CD4-positive, CD25-positive, alpha-beta regulatory T cell (primary cell): ENCODE measurements around the gene DYSF. TPM values are rescaled to one million over a fixed set of nuclear protein-coding genes. Genes with fewer than 3 reads are reported as not detected.

Source experiments
- ATAC-seq, 2 donors: fragments of 150-1000 bp; cut with Tn5 transposase; one replicate each; pipeline ENCODE4 v1.10.0; 2021; ENCODE audit warnings: low read depth in 2 of 2, moderate number of reproducible peaks in 2 of 2, moderate library complexity in 1 of 2
- DNase-seq, 3 donors: peaks; one replicate each; pipeline versions ENCODE4 v3.0.0 to v3.0.0-alpha.2; 2012 to 2022; ENCODE audit warnings: mixed read lengths in 1 of 3
- H3K27ac ChIP-seq: one replicate; pipeline ENCODE4 v1.7.0; 2013; ENCODE audit warnings: mild to moderate bottlenecking, low read length; ENCODE audit not compliant: insufficient read depth, poor library complexity, severe bottlenecking
- H3K27me3 ChIP-seq: one replicate; pipeline ENCODE4 v1.7.0; 2013; ENCODE audit warnings: low read length; ENCODE audit not compliant: control insufficient read depth, insufficient read depth
- H3K36me3 ChIP-seq: one replicate; pipeline ENCODE4 v1.7.0; 2013; ENCODE audit warnings: mild to moderate bottlenecking, low read length, moderate library complexity; ENCODE audit not compliant: control insufficient read depth, insufficient read depth
- H3K4me1 ChIP-seq: 2 replicates; pipeline ENCODE4 v1.7.0; 2013; ENCODE audit warnings: mild to moderate bottlenecking, low read length; ENCODE audit not compliant: insufficient read depth, control insufficient read depth, poor library complexity, severe bottlenecking
- H3K4me3 ChIP-seq: one replicate; pipeline ENCODE4 v1.7.0; 2013; ENCODE audit warnings: low read depth, mild to moderate bottlenecking, low read length, moderate library complexity
- H3K9me3 ChIP-seq, 2 experiments: 1 replicate in 1 of 2; 2 replicates in 1 of 2; pipeline ENCODE4 v1.7.0; 2013; ENCODE audit warnings: low read length in 2 of 2, mild to moderate bottlenecking in 1 of 2, moderate library complexity in 1 of 2; ENCODE audit not compliant: control insufficient read depth in 2 of 2
- H3K27ac Mint-ChIP-seq, 3 donors: one replicate each; pipeline ENCODE4 v1.8.0; 2020 to 2022; ENCODE audit warnings: mild to moderate bottlenecking in 3 of 3, mixed read lengths in 3 of 3, moderate library complexity in 2 of 3
- H3K27me3 Mint-ChIP-seq: one replicate; pipeline ENCODE4 v1.8.0; 2022; ENCODE audit warnings: mild to moderate bottlenecking, mixed read lengths
- H3K36me3 Mint-ChIP-seq: one replicate; pipeline ENCODE4 v1.8.0; 2020; ENCODE audit warnings: mixed read lengths
- H3K4me1 Mint-ChIP-seq, 4 donors: one replicate each; pipeline ENCODE4 v1.8.0; 2020 to 2022; ENCODE audit warnings: mixed read lengths in 4 of 4, mild to moderate bottlenecking in 1 of 4
- H3K4me3 Mint-ChIP-seq, 4 donors: one replicate each; pipeline ENCODE4 v1.8.0; 2020 to 2022; ENCODE audit warnings: mild to moderate bottlenecking in 4 of 4, mixed read lengths in 4 of 4, moderate library complexity in 3 of 4
- H3K9me3 Mint-ChIP-seq, 7 donors: one replicate each; pipeline ENCODE4 v1.8.0; 2020 to 2022; ENCODE audit warnings: mixed read lengths in 7 of 7, mild to moderate bottlenecking in 3 of 7, moderate library complexity in 2 of 7
- polyA plus RNA-seq, 4 donors: library from polyadenylated mRNA; unstranded; fragments of 300-500 nt; fragmentation: Illumina TruSeq; gene quantifications; one replicate each; pipeline ENCODE4 v1.2.3, GENCODE V29; 2021
- total RNA-seq: library from RNA; stranded (reverse); gene quantifications from one replicate; pipeline ENCODE4 v1.2.3, GENCODE V29; 2022

DYSF gene
- total and polyA plus RNA-seq, 5 donors from 2014 or later: 0.10 to 0.13 TPM; not detected in 3

- no peaks in the 10 kb centered on the region for H3K4me1 Mint-ChIP-seq
- H3K4me3 ChIP-seq: no peak overlapping the region
- no peak for ATAC-seq
- H3K4me3 Mint-ChIP-seq: no peak overlapping the region
- no peaks in the 10 kb centered on the region for H3K36me3 ChIP-seq
- H3K36me3 Mint-ChIP-seq: no peaks in the 10 kb centered on the region
- H3K27me3 Mint-ChIP-seq: no peaks in the 10 kb centered on the region
- H3K27me3 ChIP-seq: no peaks in the 10 kb centered on the region
- peaks cover 0 to 5% (median 0%) of the 10 kb centered on the region in 7 donors for H3K9me3 Mint-ChIP-seq
- no peaks in the 10 kb centered on the region for H3K4me1 ChIP-seq
- DNase-seq: no peak
- H3K9me3 ChIP-seq: no peaks in the 10 kb centered on the region
- H3K27ac ChIP-seq: no peak overlapping the region
- H3K27ac Mint-ChIP-seq: no peak overlapping the region
These were observed 212.7 kb downstream of the DYSF start for GRCh38 chr2:71666094-71666474.

GRCh38 chr2:71667256-71668182 is 214.2 kb downstream of the DYSF start:
- H3K9me3 Mint-ChIP-seq: peaks cover 0 to 5% (median 0%) of the 10 kb centered on the region in 7 donors
- no peaks in the 10 kb centered on the region for H3K27me3 Mint-ChIP-seq
- no peak overlapping the region for H3K27ac ChIP-seq
- no peaks in the 10 kb centered on the region for H3K4me1 ChIP-seq
- no peaks in the 10 kb centered on the region for H3K4me1 Mint-ChIP-seq
- no peak for DNase-seq
- no peak overlapping the region for H3K4me3 Mint-ChIP-seq
- no peaks in the 10 kb centered on the region for H3K36me3 ChIP-seq
- H3K9me3 ChIP-seq: no peaks in the 10 kb centered on the region
- H3K4me3 ChIP-seq: no peak overlapping the region
- no peaks in the 10 kb centered on the region for H3K36me3 Mint-ChIP-seq
- no peak for ATAC-seq
- no peak overlapping the region for H3K27ac Mint-ChIP-seq
- H3K27me3 ChIP-seq: no peaks in the 10 kb centered on the region

DNA sequence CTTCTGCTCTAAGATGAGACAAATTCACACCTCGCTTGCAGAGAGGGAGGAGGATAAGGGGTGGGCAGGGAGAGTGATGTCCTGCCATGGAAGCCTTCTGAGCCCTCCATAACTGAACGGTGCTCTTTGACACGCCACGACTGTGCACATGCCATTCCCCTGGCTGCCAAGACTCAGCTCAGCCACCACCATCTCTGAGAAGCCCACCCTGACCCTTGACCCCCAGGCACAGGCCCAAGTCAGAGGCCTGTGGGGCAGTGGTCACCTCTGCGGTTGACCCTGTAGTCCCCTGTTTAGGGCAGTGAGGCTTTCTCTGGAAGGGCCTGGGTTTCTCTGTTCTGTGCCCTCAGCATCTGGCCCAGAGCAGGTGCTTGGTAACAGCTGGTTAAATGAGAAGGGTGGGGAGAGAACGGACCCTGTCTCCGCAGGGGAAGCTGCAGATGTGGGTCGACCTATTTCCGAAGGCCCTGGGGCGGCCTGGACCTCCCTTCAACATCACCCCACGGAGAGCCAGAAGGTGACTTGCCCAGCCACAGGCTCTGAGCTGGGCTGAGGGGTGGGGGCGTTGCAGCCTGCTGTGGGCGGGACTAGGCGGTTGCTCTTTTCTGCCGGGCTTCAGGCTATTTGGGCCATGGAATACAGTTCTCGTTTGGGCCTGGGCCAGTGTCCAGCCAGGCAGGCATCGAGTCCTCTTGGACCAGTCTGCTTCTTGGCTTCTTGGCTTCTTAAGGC is 215.1 kb downstream of the DYSF start:
- no peaks in the 10 kb centered on the region for H3K4me1 Mint-ChIP-seq
- H3K4me3 ChIP-seq: no peak overlapping the region
- H3K36me3 ChIP-seq: no peaks in the 10 kb centered on the region
- no peaks in the 10 kb centered on the region for H3K27me3 Mint-ChIP-seq
- DNase-seq (no peak), ATAC-seq (no peak)
- H3K4me3 Mint-ChIP-seq: no peak overlapping the region
- H3K9me3 Mint-ChIP-seq: peaks cover 0 to 5% (median 0%) of the 10 kb centered on the region in 7 donors
- H3K4me1 ChIP-seq: no peaks in the 10 kb centered on the region
- no peak overlapping the region for H3K27ac Mint-ChIP-seq
- no peak overlapping the region for H3K27ac ChIP-seq
- no peaks in the 10 kb centered on the region for H3K36me3 Mint-ChIP-seq
- H3K27me3 ChIP-seq: no peaks in the 10 kb centered on the region
- H3K9me3 ChIP-seq: no peaks in the 10 kb centered on the region

DNA sequence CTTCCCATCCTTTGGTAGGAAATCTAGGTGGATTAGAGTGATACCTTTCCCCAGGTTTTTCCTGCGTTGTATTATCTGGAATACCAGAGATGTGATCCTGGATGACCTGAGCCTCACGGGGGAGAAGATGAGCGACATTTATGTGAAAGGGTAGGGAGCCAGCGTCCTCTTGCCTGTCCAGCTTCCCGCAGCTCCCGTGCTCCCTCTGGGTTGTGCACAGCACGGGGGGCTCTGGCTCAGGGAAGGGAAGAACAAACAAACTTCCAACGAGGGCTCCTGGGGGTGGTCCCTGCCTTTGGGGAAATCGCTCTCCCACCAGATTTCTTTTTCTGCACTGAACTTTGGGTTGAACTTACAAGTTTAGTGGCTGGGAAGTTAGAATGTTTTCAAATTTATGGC is 215.7 kb downstream of the DYSF start:
- no peaks in the 10 kb centered on the region for H3K4me1 Mint-ChIP-seq
- no peak for DNase-seq
- Histone ChIP-seq H3K36me3 (no peaks in the 10 kb centered on the region), H3K27ac (no peak overlapping the region), H3K4me1 (no peaks in the 10 kb centered on the region), H3K27me3 (no peaks in the 10 kb centered on the region), H3K9me3 (no peaks in the 10 kb centered on the region), H3K4me3 (no peak overlapping the region)
- no peak overlapping the region for H3K27ac Mint-ChIP-seq
- ATAC-seq: no peak
- H3K4me3 Mint-ChIP-seq: no peak overlapping the region
- peaks cover 0 to 5% (median 0%) of the 10 kb centered on the region in 7 donors for H3K9me3 Mint-ChIP-seq
- H3K36me3 Mint-ChIP-seq: no peaks in the 10 kb centered on the region
- no peaks in the 10 kb centered on the region for H3K27me3 Mint-ChIP-seq

GRCh38 chr2:71669628-71670429 is 216.5 kb downstream of the DYSF start:
- no peaks in the 10 kb centered on the region for H3K36me3 ChIP-seq
- no peaks in the 10 kb centered on the region for H3K4me1 ChIP-seq
- Mint-ChIP-seq H3K4me3 (no peak overlapping the region), H3K4me1 (no peaks in the 10 kb centered on the region), H3K27ac (peak overlapping the region in 1 of 3 donors; percentile 18), H3K36me3 (no peaks in the 10 kb centered on the region), H3K27me3 (no peaks in the 10 kb centered on the region), H3K9me3 (peaks cover 0 to 5% (median 0%) of the 10 kb centered on the region in 7 donors)
- no peak overlapping the region for H3K27ac ChIP-seq
- no peak for DNase-seq
- H3K9me3 ChIP-seq: no peaks in the 10 kb centered on the region
- no peaks in the 10 kb centered on the region for H3K27me3 ChIP-seq
- no peak for ATAC-seq
- H3K4me3 ChIP-seq: no peak overlapping the region

DNA sequence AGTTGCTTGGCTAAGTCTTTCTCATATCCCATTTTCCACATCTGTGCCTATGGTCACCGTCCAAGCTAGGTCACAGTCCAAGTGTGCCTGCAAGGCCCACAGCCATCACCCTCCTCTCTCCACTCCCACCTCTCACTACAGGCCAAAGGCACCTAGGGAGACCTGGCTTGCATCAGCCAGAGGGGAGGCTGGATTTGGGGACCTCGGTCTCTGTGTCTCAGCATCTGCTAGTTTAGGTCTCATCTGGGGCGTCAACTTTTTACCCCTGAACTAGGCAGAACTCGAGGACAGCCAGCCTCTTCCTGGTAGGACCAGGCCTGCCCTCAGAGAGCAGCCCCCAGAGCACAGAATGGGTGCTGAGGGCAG is 217.1 kb downstream of the DYSF start:
- H3K36me3 ChIP-seq: no peaks in the 10 kb centered on the region
- DNase-seq: no peak
- no peaks in the 10 kb centered on the region for H3K4me1 ChIP-seq
- no peaks in the 10 kb centered on the region for H3K4me1 Mint-ChIP-seq
- H3K36me3 Mint-ChIP-seq: no peaks in the 10 kb centered on the region
- H3K9me3 ChIP-seq: no peaks in the 10 kb centered on the region
- no peaks in the 10 kb centered on the region for H3K27me3 ChIP-seq
- no peaks in the 10 kb centered on the region for H3K27me3 Mint-ChIP-seq
- H3K27ac Mint-ChIP-seq: no peak overlapping the region
- ATAC-seq: no peak
- H3K4me3 Mint-ChIP-seq: no peak overlapping the region
- H3K4me3 ChIP-seq: no peak overlapping the region
- peaks cover 0 to 5% (median 0%) of the 10 kb centered on the region in 7 donors for H3K9me3 Mint-ChIP-seq
- no peak overlapping the region for H3K27ac ChIP-seq

GRCh38 chr2:71671203-71671854 is 218.0 kb downstream of the DYSF start:
- no peak overlapping the region for H3K4me3 ChIP-seq
- no peak for DNase-seq
- no peaks in the 10 kb centered on the region for H3K4me1 ChIP-seq
- no peak overlapping the region for H3K27ac ChIP-seq
- Mint-ChIP-seq H3K4me1 (no peaks in the 10 kb centered on the region), H3K27ac (no peak overlapping the region), H3K27me3 (no peaks in the 10 kb centered on the region), H3K9me3 (peaks cover 0 to 5% (median 0%) of the 10 kb centered on the region in 7 donors), H3K36me3 (no peaks in the 10 kb centered on the region), H3K4me3 (no peak overlapping the region)
- ATAC-seq: no peak
- H3K36me3 ChIP-seq: no peaks in the 10 kb centered on the region
- no peaks in the 10 kb centered on the region for H3K9me3 ChIP-seq
- no peaks in the 10 kb centered on the region for H3K27me3 ChIP-seq
